Panc1 (cell line): ENCODE measurements around the gene SV2C. TPM values are rescaled to one million over a fixed set of nuclear protein-coding genes. Genes with fewer than 3 reads are reported as not detected.
"Not testable (repeated sequence)": the region's sequence is repeated elsewhere in the genome, so short reads cannot be mapped to it uniquely, and the experiment has no call there.

ENCODE experiments used
- ATAC-seq: fragments of 200-7000 bp; cut with Tn5 transposase; 2 replicates; pipeline ENCODE4 v1.9.1; 2020; ENCODE audit warnings: mild to moderate bottlenecking, moderate library complexity
- BruUV-seq: library from RNA; stranded (reverse); fragments of 400-500 nt; replicated peaks from 2 replicates; lab custom pipeline; 2021; lab: Mats Ljungman, UMichigan
- CTCF ChIA-PET: fragments of 300-600 bp; sonication (Branson Sonifier 250); formaldehyde crosslinking; loops from one replicate; lab custom pipeline; 2022; ENCODE audit warnings: antibody characterized with exemption; lab: Charles Lee
- POLR2A ChIA-PET: fragments of 300-600 bp; sonication (Branson Sonifier 250); formaldehyde crosslinking; loops from one replicate; lab custom pipeline; 2022; ENCODE audit warnings: antibody characterized with exemption; lab: Charles Lee
- DNase-seq: peaks from one replicate; pipeline ENCODE4 v3.0.0-alpha.2; 2010; ENCODE audit warnings: low read depth, low spot score
- H3K27ac ChIP-seq: 2 replicates; pipeline ENCODE4 v1.5.1; 2011; ENCODE audit warnings: mild to moderate bottlenecking, low read length, inconsistent platforms
- H3K27me3 ChIP-seq: fragments of 200-500 bp; sonication (Bioruptor generic); 2 replicates; pipeline ENCODE4 v1.6.0; 2014; ENCODE audit warnings: low read length, inconsistent platforms; ENCODE audit not compliant: control insufficient read depth, insufficient read depth
- H3K36me3 ChIP-seq: fragments of 200-500 bp; sonication (Bioruptor generic); 2 replicates; pipeline ENCODE4 v1.5.1; 2014; ENCODE audit warnings: inconsistent platforms, mild to moderate bottlenecking, low read length, moderate library complexity; ENCODE audit not compliant: control insufficient read depth, insufficient read depth
- H3K4me1 ChIP-seq: 2 replicates; pipeline ENCODE4 v1.5.1; 2011; ENCODE audit warnings: inconsistent platforms, mild to moderate bottlenecking, low read length, moderate library complexity; ENCODE audit not compliant: control insufficient read depth, insufficient read depth
- H3K4me3 ChIP-seq, 2 experiments: 2 replicates each; pipeline ENCODE4 v1.5.1; 2011 to 2012; ENCODE audit warnings: low read depth in 2 of 2, low read length in 2 of 2, mild to moderate bottlenecking in 2 of 2, inconsistent platforms in 1 of 2, moderate library complexity in 1 of 2
- H3K9me3 ChIP-seq: fragments of 200-500 bp; sonication (Bioruptor generic); 2 replicates; pipeline ENCODE4 v1.5.1; 2014; ENCODE audit warnings: low read depth, mild to moderate bottlenecking, inconsistent platforms, low read length, moderate library complexity; ENCODE audit not compliant: control insufficient read depth, insufficient read depth
- POLR2AphosphoS5 ChIP-seq: IDR thresholded peaks from 2 replicates; pipeline ENCODE4 v1.6.1; 2012; ENCODE audit warnings: mild to moderate bottlenecking, low read depth, low read length, moderate library complexity
- SIN3A ChIP-seq: IDR thresholded peaks from 2 replicates; pipeline ENCODE4 v1.6.1; 2012; ENCODE audit warnings: low read depth, mild to moderate bottlenecking, low read length, moderate library complexity, borderline replicate concordance; ENCODE audit not compliant: insufficient read depth
- TCF7L2 ChIP-seq: IDR thresholded peaks from 2 replicates; pipeline ENCODE4 v1.6.1; 2011; ENCODE audit warnings: mild to moderate bottlenecking, low read depth, low read length, inconsistent platforms
- in situ Hi-C: cut with HindIII; loops from 2 replicates; pipeline ENCODE4 v1.10.0; 2016; ENCODE audit warnings: low sequenced_read_pairs, low pct_unique_long_range_greater_than_20kb
- intact Hi-C: fragments of 100-400 bp; cut with micrococcal nuclease; formaldehyde crosslinking; loops from one replicate; pipeline ENCODE4 v1.10.0; 2022; ENCODE audit not compliant: unreplicated experiment
- total RNA-seq: library from RNA; stranded (reverse); gene quantifications from one replicate; pipeline ENCODE4 v1.2.1, GENCODE V29; 2021; ENCODE audit not compliant: unreplicated experiment
- TF ChIP-seq, protein P1 (sequence below): fragments of 450-650 bp; IDR thresholded peaks from 2 replicates; pipeline ENCODE4 v1.5.1; 2017; ENCODE audit warnings: mild to moderate bottlenecking
- TF ChIP-seq, protein P2 (sequence below), 2 experiments: IDR thresholded peaks; 2 replicates each; pipeline ENCODE4 v1.6.1; 2011 to 2012; ENCODE audit warnings: low read depth in 2 of 2, control low read depth in 1 of 2, low read length in 1 of 2, mild to moderate bottlenecking in 1 of 2, moderate library complexity in 1 of 2; ENCODE audit not compliant: insufficient read depth in 1 of 2

SV2C gene
- total RNA-seq, 1 experiment from 2014 or later = not detected

DNA sequence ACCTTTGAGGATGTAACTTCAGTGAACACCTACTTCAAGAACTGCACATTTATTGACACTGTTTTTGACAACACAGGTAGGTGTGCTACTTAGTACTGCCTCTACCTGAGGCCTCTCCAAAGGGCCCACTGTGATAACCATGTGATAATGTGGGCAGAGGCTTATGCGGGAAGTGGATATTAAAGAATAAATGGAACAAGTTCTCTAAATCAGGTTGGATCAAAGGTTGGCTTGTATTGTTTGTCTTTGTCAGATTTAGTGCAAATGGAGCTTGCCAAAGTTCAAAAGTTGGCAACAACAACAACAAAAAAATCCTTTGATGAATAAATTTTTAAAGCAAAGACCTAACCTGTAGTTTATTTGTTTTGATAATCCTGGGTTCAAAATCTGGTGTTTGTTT lies 215.7 kb downstream of the SV2C start:
- POLR2A ChIA-PET = interaction anchor here (0.9 kb wide), 1 partner anchor 15 kb away, joined by 3 read pairs; no protein-coding TSS in a partner anchor

DNA sequence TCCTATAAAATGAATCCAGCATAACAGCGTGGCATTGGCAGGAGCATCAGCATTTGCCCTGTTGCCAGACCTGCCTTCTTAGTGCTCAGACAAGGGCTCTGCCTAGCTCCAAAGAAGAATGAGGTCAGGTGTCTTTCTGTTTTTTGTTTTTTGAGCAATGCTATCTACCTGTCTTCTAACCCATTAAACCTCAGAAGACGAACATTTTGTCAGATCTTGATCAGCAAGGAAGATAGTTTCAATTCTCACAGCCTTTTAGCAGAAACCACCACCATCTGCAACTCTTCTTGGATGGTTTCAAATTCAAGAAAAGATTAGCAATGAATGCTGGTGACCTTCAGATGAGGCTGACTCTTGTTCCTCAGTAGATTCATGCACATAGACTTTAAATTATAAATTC lies 216.4 kb downstream of the SV2C start:
- peaks cover 17% of the 10 kb centered on the region for H3K27me3 ChIP-seq
- no TSS peak for BruUV-seq
- ChIA-PET POLR2A (no interaction called here), CTCF (no interaction called here)
- no peak for TF ChIP-seq POLR2AphosphoS5
- TF ChIP-seq, protein P1, sequence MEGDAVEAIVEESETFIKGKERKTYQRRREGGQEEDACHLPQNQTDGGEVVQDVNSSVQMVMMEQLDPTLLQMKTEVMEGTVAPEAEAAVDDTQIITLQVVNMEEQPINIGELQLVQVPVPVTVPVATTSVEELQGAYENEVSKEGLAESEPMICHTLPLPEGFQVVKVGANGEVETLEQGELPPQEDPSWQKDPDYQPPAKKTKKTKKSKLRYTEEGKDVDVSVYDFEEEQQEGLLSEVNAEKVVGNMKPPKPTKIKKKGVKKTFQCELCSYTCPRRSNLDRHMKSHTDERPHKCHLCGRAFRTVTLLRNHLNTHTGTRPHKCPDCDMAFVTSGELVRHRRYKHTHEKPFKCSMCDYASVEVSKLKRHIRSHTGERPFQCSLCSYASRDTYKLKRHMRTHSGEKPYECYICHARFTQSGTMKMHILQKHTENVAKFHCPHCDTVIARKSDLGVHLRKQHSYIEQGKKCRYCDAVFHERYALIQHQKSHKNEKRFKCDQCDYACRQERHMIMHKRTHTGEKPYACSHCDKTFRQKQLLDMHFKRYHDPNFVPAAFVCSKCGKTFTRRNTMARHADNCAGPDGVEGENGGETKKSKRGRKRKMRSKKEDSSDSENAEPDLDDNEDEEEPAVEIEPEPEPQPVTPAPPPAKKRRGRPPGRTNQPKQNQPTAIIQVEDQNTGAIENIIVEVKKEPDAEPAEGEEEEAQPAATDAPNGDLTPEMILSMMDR = no peak
- TF ChIP-seq SIN3A = no peak
- TF ChIP-seq, protein P2, sequence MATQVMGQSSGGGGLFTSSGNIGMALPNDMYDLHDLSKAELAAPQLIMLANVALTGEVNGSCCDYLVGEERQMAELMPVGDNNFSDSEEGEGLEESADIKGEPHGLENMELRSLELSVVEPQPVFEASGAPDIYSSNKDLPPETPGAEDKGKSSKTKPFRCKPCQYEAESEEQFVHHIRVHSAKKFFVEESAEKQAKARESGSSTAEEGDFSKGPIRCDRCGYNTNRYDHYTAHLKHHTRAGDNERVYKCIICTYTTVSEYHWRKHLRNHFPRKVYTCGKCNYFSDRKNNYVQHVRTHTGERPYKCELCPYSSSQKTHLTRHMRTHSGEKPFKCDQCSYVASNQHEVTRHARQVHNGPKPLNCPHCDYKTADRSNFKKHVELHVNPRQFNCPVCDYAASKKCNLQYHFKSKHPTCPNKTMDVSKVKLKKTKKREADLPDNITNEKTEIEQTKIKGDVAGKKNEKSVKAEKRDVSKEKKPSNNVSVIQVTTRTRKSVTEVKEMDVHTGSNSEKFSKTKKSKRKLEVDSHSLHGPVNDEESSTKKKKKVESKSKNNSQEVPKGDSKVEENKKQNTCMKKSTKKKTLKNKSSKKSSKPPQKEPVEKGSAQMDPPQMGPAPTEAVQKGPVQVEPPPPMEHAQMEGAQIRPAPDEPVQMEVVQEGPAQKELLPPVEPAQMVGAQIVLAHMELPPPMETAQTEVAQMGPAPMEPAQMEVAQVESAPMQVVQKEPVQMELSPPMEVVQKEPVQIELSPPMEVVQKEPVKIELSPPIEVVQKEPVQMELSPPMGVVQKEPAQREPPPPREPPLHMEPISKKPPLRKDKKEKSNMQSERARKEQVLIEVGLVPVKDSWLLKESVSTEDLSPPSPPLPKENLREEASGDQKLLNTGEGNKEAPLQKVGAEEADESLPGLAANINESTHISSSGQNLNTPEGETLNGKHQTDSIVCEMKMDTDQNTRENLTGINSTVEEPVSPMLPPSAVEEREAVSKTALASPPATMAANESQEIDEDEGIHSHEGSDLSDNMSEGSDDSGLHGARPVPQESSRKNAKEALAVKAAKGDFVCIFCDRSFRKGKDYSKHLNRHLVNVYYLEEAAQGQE (IDR thresholded peaks at IDR 0.05; ENCODE audit: insufficient read depth in 1 of 2, low read depth in 2 of 2, low read length in 1 of 2) = no peak
- no peak for TF ChIP-seq TCF7L2
- no peaks in the 10 kb centered on the region for H3K36me3 ChIP-seq
- no peak for DNase-seq
- in situ Hi-C loops = no loop called here
- no peak overlapping the region for H3K4me3 ChIP-seq
- H3K9me3 ChIP-seq = no peaks in the 10 kb centered on the region
- H3K4me1 ChIP-seq = no peaks in the 10 kb centered on the region
- intact Hi-C loops = no loop called here
- ATAC-seq = no peak
- no peak overlapping the region for H3K27ac ChIP-seq

More for the DNA sequence above, 215.7 kb downstream of the SV2C start:
- intact Hi-C loops = no loop called here
- in situ Hi-C loops = no loop called here
- H3K27ac ChIP-seq = no peak overlapping the region
- H3K4me3 ChIP-seq = no peak overlapping the region
- H3K36me3 ChIP-seq = no peaks in the 10 kb centered on the region
- TF ChIP-seq TCF7L2 (no peak), SIN3A (no peak), POLR2AphosphoS5 (no peak)
- TF ChIP-seq, protein P1 = no peak
- TF ChIP-seq, protein P2 (IDR thresholded peaks at IDR 0.05; ENCODE audit: insufficient read depth in 1 of 2, low read depth in 2 of 2, low read length in 1 of 2) = no peak
- ATAC-seq (no peak), DNase-seq (no peak)
- no TSS peak for BruUV-seq
- peaks cover 13% of the 10 kb centered on the region for H3K27me3 ChIP-seq
- no peaks in the 10 kb centered on the region for H3K9me3 ChIP-seq
- CTCF ChIA-PET = no interaction called here
- H3K4me1 ChIP-seq = no peaks in the 10 kb centered on the region

DNA sequence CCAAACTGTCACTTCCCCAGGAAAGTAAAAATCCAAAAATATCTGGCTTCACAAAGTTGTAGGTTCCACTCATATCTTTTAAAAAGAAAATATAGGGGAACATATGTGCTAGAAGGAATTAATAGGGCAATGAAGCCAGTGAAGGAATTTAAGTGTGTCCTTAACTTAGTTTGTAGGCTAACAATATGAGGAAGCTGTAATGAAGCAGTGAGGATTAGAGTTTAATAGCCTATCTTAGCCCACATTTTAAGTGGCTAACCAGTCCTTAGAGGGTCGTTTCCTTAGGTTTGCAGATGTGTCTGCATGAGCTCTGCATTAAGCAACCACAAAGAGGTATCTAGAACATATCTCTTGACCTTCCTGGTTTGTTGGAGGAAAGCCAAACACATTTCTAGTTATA lies 218.7 kb downstream of the SV2C start:
- POLR2A ChIA-PET, H3K4me1 ChIP-seq, intact Hi-C loops, BruUV-seq, in situ Hi-C loops, CTCF ChIA-PET, H3K9me3 ChIP-seq, H3K36me3 ChIP-seq, H3K27ac ChIP-seq, ATAC-seq, DNase-seq, H3K4me3 ChIP-seq: not testable (repeated sequence)
- H3K27me3 ChIP-seq = peaks cover 20% of the 10 kb centered on the region
